Ectodermal cell (in vitro differentiated cells): ENCODE results near the gene VAV3.
"Not testable (repeated sequence)": the region's sequence is repeated elsewhere in the genome, so short reads cannot be mapped to it uniquely, and the experiment has no call there.

ENCODE experiments used
- H3K27ac ChIP-seq: 2 replicates; pipeline ENCODE4 v1.7.0; 2013; ENCODE audit warnings: mild to moderate bottlenecking, low read depth, low read length; ENCODE audit not compliant: insufficient read depth, poor library complexity, severe bottlenecking
- H3K27me3 ChIP-seq: 2 replicates; pipeline ENCODE4 v1.7.0; 2013; ENCODE audit warnings: mild to moderate bottlenecking, low read length; ENCODE audit not compliant: insufficient read depth, control insufficient read depth, poor library complexity, severe bottlenecking
- H3K36me3 ChIP-seq: one replicate; pipeline ENCODE4 v1.7.0; 2013; ENCODE audit warnings: low read length; ENCODE audit not compliant: control insufficient read depth, insufficient read depth
- H3K4me1 ChIP-seq: one replicate; pipeline ENCODE4 v1.7.0; 2013; ENCODE audit warnings: low read length; ENCODE audit not compliant: control insufficient read depth, insufficient read depth
- H3K4me3 ChIP-seq: 2 replicates; pipeline ENCODE4 v1.7.0; 2013; ENCODE audit warnings: low read depth, low read length, control low read depth; ENCODE audit not compliant: insufficient read depth
- H3K9me3 ChIP-seq: 2 replicates; pipeline ENCODE4 v1.7.0; 2013; ENCODE audit warnings: mild to moderate bottlenecking, low read length, moderate library complexity; ENCODE audit not compliant: control insufficient read depth
- WGBS, 2 experiments: methylation state at CpG; one replicate each; pipeline ENCODE4 v1.1.7; 2013; ENCODE audit warnings: missing lambda C conversion rate in 2 of 2; 5-methylcytosine and 5-hydroxymethylcytosine counted together

Gene VAV3

DNA sequence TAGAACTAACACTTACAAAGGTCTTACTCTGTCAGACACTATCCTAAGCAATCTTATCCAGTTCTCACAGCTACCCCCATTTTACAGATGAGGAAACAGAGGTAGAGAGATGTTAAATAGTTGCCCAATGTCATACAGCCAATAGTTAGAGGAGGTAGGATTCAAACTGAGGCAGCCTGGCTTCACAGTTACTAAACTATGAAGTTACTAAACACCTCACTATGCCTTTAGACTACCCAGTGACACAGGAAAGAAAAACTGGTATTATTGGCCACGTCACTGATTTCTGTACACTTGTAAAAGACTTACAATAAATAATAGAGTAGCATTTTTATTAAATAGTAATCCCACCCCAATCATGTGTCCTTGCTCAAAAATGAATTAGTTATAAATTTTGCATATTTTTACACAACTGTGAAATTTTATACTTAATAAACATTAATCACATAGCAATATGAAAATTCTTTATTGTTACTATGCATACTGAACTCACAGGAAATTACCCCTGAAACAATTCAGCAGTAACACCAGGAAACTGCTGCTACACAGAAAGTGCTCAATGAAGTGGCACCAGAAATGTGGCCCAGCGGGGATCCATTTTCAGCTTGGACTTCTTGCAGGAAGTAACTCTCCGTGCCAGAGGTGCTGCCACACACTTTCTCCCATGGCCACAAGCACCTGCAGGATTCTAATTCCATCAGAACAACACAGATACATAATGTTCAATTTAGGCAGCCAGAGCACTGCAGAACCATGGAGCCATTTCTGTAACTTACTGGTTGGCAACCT is 69.4 kb downstream of the VAV3 start:
- H3K27me3 ChIP-seq: no peaks in the 10 kb centered on the region
- no peak overlapping the region for H3K27ac ChIP-seq
- H3K9me3 ChIP-seq: no peaks in the 10 kb centered on the region
- WGBS, 2 experiments: 84 to 95% methylated on average over 3 of the region's 3 CpGs
- no peaks in the 10 kb centered on the region for H3K36me3 ChIP-seq
- H3K4me3 ChIP-seq: no peak overlapping the region
- H3K4me1 ChIP-seq: no peaks in the 10 kb centered on the region

DNA sequence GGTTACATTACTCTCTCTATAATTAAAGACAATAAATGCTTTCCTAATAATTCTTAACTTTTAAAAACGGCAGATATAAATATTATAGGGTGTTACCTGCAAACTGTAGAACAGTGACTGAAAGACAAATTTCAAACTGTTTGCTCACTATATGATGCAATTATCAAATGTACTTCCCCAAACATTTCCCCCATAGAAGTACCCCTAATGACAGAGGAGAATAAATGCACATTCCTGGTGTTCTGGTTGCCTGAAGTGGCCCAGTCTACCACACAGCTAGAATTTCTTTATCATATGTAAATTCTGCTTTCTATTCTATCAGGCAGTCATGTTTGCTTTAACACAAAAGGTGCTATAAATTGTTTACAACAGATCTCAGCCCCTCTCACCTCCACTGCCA is 70.4 kb downstream of the VAV3 start:
- no peaks in the 10 kb centered on the region for H3K27me3 ChIP-seq
- no peak overlapping the region for H3K4me3 ChIP-seq
- no CpG with 5 or more reads among the region's 1 CpG for WGBS, 2 experiments
- H3K36me3 ChIP-seq: no peaks in the 10 kb centered on the region
- H3K4me1 ChIP-seq: no peaks in the 10 kb centered on the region
- no peaks in the 10 kb centered on the region for H3K9me3 ChIP-seq
- no peak overlapping the region for H3K27ac ChIP-seq

DNA sequence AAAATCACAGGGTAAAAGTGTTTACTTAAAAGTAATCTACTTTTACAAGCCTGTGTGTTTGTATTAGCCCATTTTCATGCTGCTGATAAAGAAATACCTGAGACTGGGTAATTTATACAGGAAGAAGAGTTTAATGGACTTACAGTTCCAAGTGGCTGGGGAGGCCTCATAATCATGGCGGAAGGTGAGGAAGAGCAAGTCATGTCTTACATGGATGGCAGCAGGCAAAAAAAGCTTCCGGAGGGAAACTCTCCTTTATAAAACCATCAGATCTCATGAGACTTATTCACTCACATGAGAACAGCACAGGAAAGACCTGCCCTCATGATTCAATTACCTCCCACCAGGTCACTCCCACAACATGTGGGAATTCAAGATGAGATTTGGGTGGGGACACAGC is 71.6 kb downstream of the VAV3 start:
- not testable (repeated sequence) for H3K36me3 ChIP-seq, H3K27ac ChIP-seq, H3K9me3 ChIP-seq, H3K4me3 ChIP-seq, H3K27me3 ChIP-seq, H3K4me1 ChIP-seq
- WGBS, 2 experiments: 92 to 96% methylated on average over 2 of the region's 2 CpGs

DNA sequence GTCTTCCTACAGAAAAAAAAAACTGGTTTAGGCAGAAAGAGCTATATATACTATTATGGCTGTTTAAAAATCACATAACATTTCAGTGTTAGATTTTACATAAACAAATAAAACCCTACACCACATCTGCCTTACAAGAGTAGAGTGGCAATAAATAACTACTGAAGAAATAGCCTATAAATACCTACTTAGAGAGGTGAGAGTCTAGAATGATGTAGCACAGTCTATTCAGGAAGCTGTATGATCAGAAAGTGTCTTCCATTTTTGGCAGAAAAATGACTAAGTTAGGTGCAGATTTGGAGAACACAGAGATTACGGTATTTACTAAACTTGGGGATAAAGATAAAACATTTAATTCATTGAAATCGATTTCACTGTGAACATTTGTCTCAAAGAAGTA is 75.5 kb downstream of the VAV3 start:
- WGBS, 2 experiments: 95 to 97% methylated on average over 2 of the region's 2 CpGs
- no peaks in the 10 kb centered on the region for H3K27me3 ChIP-seq
- no peak overlapping the region for H3K4me3 ChIP-seq
- no peaks in the 10 kb centered on the region for H3K9me3 ChIP-seq
- no peaks in the 10 kb centered on the region for H3K4me1 ChIP-seq
- H3K27ac ChIP-seq: no peak overlapping the region
- H3K36me3 ChIP-seq: no peaks in the 10 kb centered on the region

DNA sequence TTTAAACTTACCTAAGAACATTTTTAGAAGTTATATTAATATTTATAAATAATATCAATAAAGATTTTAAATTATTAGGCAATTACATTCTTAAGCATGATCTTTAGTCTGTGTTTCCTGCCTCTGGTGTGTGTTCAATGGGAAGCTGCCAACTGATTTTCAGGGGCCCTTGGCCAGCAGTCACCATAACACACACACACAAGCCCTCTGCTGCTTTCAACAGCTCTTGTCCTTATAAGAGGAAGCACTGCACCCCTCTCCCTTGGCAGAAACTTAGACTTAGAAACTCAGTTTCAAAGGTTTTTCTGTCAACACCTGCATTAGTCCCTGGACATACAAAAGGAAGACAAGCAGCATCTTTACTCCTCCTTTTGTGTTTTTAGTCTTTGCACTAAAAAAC is 81.4 kb downstream of the VAV3 start:
- no peak overlapping the region for H3K4me3 ChIP-seq
- H3K27ac ChIP-seq: no peak overlapping the region
- H3K9me3 ChIP-seq: no peaks in the 10 kb centered on the region
- no peaks in the 10 kb centered on the region for H3K36me3 ChIP-seq
- H3K4me1 ChIP-seq: no peaks in the 10 kb centered on the region
- H3K27me3 ChIP-seq: no peaks in the 10 kb centered on the region

DNA sequence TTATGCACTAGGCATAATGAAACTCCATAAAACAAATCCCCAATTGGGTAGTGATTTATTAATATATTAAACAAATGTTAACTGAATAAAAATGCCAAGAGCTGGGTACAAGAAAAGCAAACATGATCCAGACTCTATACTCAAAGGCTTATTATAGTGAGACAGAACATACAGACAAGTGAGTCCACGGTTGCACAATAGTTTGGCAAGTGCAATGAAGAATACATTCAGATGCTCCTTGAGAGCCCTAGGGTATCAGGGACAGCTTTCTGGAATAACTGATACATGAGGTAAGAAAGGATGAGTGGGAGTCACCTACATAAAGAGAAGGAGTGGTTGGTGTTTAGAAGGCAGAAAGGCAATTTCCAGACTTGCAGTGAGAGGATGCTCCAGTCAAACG is 85.1 kb downstream of the VAV3 start:
- no peaks in the 10 kb centered on the region for H3K36me3 ChIP-seq
- 94 to 95% methylated on average over 2 of the region's 2 CpGs for WGBS, 2 experiments

DNA sequence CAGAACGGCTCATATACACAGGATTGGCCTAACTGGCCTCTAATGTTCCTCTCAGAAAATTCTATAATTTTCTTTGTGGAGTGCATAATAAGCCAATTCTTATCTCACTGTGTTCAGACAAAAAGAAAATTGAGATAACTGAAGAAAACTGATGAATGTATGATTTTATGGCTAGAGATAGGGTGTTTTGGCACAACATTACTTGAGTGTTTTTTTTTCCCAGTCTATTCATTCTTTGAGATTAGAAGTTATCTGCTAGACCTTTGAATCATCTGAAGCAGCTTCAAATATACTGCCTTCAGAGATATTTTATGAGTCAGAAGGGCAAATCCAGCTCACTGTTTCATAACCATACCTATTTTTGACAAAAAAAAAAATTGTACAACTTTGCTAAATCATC is 85.6 kb downstream of the VAV3 start:
- H3K4me1 ChIP-seq: no peaks in the 10 kb centered on the region
- no peaks in the 10 kb centered on the region for H3K9me3 ChIP-seq
- 93 to 100% methylated on average over 1 of the region's 1 CpG for WGBS, 2 experiments
- H3K4me3 ChIP-seq: no peak overlapping the region
- H3K27me3 ChIP-seq: no peaks in the 10 kb centered on the region
- H3K27ac ChIP-seq: no peak overlapping the region
- H3K36me3 ChIP-seq: no peaks in the 10 kb centered on the region

More for the DNA sequence above, 85.1 kb downstream of the VAV3 start:
- Histone ChIP-seq H3K4me3 (no peak overlapping the region), H3K27me3 (no peaks in the 10 kb centered on the region), H3K9me3 (no peaks in the 10 kb centered on the region), H3K4me1 (no peaks in the 10 kb centered on the region), H3K27ac (no peak overlapping the region)

DNA sequence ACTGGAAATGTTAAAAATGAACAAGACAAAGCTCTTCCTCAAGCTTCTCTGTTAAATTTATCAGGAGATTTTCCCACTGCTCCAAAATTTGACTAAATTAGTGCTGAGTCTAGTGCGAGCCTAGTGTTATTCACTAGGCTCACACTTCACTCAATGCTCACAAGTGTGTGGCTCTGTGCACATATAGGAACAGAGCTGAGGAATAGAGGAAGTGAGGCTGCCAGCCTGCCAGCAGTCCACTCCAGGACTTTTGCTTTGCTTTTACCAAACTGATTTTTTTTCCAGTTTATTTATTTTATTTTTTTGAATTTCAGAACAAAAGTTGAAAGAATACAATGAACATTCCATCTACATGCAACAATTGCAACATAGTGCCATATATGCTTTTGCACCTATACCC is 87.2 kb downstream of the VAV3 start:
- 96 to 100% methylated on average over 1 of the region's 1 CpG for WGBS, 2 experiments
- Histone ChIP-seq H3K4me1 (no peaks in the 10 kb centered on the region), H3K36me3 (no peaks in the 10 kb centered on the region), H3K4me3 (no peak overlapping the region), H3K27ac (no peak overlapping the region), H3K9me3 (no peaks in the 10 kb centered on the region), H3K27me3 (no peaks in the 10 kb centered on the region)

DNA sequence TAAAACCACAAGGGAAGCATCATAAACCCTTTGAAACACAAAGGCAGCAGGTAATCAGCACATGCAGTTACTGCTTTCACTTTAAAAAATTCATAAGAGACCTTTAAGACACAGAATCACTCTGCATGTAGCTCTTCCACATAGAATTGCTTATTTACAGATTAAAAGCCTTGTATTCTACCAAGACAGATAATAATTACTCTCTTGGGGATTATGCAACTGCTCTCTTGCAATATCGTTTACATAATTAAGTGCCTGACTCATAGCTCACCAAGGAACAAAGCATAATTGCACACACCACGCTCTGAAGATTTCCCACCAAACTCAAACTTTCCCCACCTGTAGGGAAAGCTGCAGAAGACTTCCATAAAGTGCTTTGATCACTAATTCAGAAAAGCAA is 87.9 kb downstream of the VAV3 start:
- H3K27ac ChIP-seq: no peak overlapping the region
- WGBS, 2 experiments: 63 to 66% methylated on average over 2 of the region's 2 CpGs
- H3K4me1 ChIP-seq: no peaks in the 10 kb centered on the region
- no peaks in the 10 kb centered on the region for H3K36me3 ChIP-seq
- H3K9me3 ChIP-seq: no peaks in the 10 kb centered on the region
- H3K4me3 ChIP-seq: no peak overlapping the region
- H3K27me3 ChIP-seq: no peaks in the 10 kb centered on the region

DNA sequence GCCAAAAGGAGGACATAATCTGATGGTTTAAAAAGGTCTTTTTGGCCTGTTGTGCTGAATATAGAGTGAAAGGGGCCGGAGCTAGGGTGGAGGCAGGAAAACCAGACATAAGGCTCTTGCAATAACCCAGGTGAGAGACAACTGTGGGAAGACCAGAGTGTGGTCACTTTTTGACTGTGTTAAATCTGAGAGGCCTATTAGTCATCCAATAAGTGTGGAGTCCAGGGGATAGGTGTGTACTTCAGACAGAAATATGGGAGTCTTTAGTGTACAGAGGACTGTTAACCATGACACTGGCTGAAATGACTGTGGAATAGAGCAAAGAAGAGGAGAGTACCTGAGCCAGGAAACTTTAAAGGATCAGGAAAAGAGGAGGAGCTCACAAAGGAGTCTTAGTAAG is 89.3 kb downstream of the VAV3 start:
- no peak overlapping the region for H3K27ac ChIP-seq
- no peaks in the 10 kb centered on the region for H3K9me3 ChIP-seq
- H3K27me3 ChIP-seq: no peaks in the 10 kb centered on the region
- WGBS, 2 experiments: 93% methylated on average over 1 of the region's 1 CpG
- no peaks in the 10 kb centered on the region for H3K4me1 ChIP-seq
- H3K36me3 ChIP-seq: no peaks in the 10 kb centered on the region
- no peak overlapping the region for H3K4me3 ChIP-seq

DNA sequence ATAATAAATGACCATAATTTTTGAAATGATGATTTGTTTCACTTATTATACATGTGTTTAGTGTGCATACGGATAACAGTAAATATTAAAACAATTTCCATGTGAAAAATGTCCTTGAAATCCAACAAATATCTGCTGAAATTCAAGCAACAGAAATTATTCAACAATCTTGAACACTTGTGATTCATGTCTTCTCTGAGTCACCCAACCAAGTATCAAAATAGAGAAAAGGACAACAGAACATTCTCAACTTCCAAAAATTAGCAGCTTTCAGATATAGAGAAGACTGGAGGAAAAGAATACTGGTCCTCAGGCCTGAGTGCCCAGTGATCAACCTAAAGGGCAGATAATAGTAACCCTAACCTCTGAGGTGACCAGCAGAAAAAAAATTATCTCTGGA is 90.8 kb downstream of the VAV3 start:
- Histone ChIP-seq H3K36me3 (no peaks in the 10 kb centered on the region), H3K4me1 (no peaks in the 10 kb centered on the region), H3K27me3 (no peaks in the 10 kb centered on the region), H3K4me3 (no peak overlapping the region), H3K27ac (no peak overlapping the region), H3K9me3 (no peaks in the 10 kb centered on the region)
- 100% methylated on average over 1 of the region's 1 CpG; no CpG with 5 or more reads in 1 of the 2 experiments for WGBS, 2 experiments
